Measurements from ENCODE around the gene TNFSF8. TPM values are rescaled to one million over a fixed set of nuclear protein-coding genes. Genes with fewer than 3 reads are reported as not detected.

TNFSF8 gene
- total RNA-seq, 1 donor from 2014 or later, result 0.19 TPM

DNA sequence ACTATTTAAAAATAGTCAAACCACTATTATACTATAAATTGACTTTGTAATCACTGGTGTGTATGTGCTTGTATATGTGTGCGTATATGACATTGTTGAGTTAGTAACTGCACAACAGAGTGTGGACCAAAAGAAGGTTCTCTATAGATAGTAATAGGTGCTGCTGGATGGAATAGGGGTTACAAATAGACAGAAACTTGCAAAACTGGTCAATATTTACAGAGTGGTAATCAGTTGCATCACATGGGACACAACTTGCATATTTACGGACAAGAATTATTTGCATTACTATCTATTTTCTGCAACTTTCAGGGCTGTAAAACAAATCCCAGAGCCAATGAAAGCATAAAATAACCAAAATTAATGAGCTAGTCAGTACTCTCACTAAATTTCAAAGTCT is 42.4 kb downstream of the TNFSF8 start:
- Mint-ChIP-seq H3K36me3 (peaks cover 3% of the 10 kb centered on the region), H3K27ac (no peak overlapping the region), H3K4me3 (no peak overlapping the region), H3K27me3 (no peaks in the 10 kb centered on the region), H3K4me1 (ENCODE audit: unreplicated experiment) (no peaks in the 10 kb centered on the region), H3K9me3 (peaks cover 11% of the 10 kb centered on the region)
- TF ChIP-seq, protein P1, sequence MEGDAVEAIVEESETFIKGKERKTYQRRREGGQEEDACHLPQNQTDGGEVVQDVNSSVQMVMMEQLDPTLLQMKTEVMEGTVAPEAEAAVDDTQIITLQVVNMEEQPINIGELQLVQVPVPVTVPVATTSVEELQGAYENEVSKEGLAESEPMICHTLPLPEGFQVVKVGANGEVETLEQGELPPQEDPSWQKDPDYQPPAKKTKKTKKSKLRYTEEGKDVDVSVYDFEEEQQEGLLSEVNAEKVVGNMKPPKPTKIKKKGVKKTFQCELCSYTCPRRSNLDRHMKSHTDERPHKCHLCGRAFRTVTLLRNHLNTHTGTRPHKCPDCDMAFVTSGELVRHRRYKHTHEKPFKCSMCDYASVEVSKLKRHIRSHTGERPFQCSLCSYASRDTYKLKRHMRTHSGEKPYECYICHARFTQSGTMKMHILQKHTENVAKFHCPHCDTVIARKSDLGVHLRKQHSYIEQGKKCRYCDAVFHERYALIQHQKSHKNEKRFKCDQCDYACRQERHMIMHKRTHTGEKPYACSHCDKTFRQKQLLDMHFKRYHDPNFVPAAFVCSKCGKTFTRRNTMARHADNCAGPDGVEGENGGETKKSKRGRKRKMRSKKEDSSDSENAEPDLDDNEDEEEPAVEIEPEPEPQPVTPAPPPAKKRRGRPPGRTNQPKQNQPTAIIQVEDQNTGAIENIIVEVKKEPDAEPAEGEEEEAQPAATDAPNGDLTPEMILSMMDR (conservative IDR thresholded peaks at IDR 0.05), result no peak
- no peak for DNase-seq (ENCODE audit: extremely low spot score, unreplicated experiment)

DNA sequence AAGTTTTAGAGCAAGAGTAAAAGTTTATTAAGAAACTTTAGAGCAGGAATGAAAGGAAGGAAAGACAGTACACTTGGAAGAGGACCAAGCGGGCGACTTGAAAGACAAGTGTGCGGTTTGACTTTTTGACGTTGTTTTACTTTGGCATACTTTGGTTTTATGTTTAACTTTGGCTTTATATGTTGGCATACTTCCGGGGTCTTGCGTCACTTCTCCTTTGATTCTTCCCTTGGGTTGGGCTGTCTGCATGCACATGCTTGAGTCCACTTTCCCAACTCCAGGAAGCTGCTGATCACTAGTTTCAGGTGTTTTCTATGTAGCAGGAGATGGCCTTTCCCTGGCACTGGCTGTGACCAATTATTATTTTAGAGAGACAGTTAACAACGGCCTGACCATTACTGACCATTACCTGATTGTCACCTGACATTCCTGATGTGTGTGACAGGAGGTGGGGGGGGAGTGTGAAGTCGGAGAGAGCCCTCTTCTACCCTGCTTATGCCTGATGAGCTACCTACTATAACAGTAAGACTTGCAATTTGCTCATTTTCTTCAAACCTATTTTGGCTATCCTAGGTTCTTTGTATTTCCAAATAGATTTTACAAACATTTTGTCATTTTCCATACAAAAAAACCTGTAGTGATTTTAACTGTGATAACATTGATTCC is 45.5 kb downstream of the TNFSF8 start:
- H3K4me3 Mint-ChIP-seq, result no peak overlapping the region

DNA sequence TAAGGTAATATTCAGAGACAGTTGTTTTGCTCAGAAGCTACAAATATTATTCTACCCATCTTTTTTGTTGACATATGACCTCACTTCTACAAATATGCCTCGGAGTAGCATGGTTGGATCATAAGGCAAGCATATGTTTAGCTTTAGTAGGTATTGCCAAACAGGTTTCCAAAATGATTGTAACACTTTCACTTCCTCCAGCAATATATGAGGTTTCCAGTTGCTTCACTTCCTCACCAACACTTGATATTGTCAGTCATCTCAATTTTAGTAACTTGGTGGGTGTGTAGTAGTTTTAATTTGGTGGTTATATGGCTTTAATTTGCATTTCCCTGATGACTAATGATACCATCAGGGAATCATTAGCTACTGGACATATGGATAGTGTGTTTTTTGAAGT is 46.7 kb downstream of the TNFSF8 start:
- DNase-seq (ENCODE audit: extremely low spot score, unreplicated experiment), result no peak

More for the DNA sequence above, 45.5 kb downstream of the TNFSF8 start:
- Mint-ChIP-seq H3K9me3 (peaks cover 5% of the 10 kb centered on the region), H3K27me3 (no peaks in the 10 kb centered on the region), H3K4me1 (ENCODE audit: unreplicated experiment) (no peaks in the 10 kb centered on the region), H3K36me3 (peaks cover 3% of the 10 kb centered on the region), H3K27ac (no peak overlapping the region)
- TF ChIP-seq, protein P1 (conservative IDR thresholded peaks at IDR 0.05), result no peak
- DNase-seq (ENCODE audit: extremely low spot score, unreplicated experiment), result no peak

DNA sequence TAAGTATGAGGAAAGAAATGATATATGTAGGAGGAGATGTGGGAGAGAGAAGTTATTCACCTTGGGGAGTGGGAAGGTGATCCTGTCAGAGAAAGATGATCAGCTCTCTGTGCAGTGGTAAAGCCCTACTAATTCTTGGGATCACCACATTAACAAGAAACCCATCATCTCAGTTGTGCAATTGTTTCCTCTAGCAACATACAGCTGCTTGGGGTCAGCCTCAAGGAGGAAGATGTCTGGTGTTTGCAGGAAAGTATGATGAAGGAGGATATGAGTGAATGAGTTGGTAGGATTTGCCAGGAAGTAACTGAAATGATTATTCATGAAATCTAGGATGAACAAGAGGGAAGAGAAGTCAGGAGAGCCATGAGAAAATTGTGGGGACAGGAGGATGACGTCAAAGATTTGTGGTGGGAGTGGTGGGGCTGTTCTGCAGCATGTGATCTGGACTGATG is 50.1 kb downstream of the TNFSF8 start:
- no peaks in the 10 kb centered on the region for H3K27me3 Mint-ChIP-seq
- DNase-seq (ENCODE audit: extremely low spot score, unreplicated experiment), result no peak
- no peaks in the 10 kb centered on the region for H3K4me1 Mint-ChIP-seq (ENCODE audit: unreplicated experiment)
- H3K27ac Mint-ChIP-seq, result no peak overlapping the region
- TF ChIP-seq, protein P1 (conservative IDR thresholded peaks at IDR 0.05), result no peak
- H3K36me3 Mint-ChIP-seq, result peaks cover 3% of the 10 kb centered on the region
- H3K4me3 Mint-ChIP-seq, result no peak overlapping the region
- peaks cover 5% of the 10 kb centered on the region for H3K9me3 Mint-ChIP-seq

More for the DNA sequence above, 46.7 kb downstream of the TNFSF8 start:
- Mint-ChIP-seq H3K27ac (no peak overlapping the region), H3K4me1 (ENCODE audit: unreplicated experiment) (no peaks in the 10 kb centered on the region), H3K9me3 (peaks cover 5% of the 10 kb centered on the region), H3K36me3 (peaks cover 3% of the 10 kb centered on the region), H3K4me3 (no peak overlapping the region), H3K27me3 (no peaks in the 10 kb centered on the region)
- TF ChIP-seq, protein P1 (conservative IDR thresholded peaks at IDR 0.05), result no peak

DNA sequence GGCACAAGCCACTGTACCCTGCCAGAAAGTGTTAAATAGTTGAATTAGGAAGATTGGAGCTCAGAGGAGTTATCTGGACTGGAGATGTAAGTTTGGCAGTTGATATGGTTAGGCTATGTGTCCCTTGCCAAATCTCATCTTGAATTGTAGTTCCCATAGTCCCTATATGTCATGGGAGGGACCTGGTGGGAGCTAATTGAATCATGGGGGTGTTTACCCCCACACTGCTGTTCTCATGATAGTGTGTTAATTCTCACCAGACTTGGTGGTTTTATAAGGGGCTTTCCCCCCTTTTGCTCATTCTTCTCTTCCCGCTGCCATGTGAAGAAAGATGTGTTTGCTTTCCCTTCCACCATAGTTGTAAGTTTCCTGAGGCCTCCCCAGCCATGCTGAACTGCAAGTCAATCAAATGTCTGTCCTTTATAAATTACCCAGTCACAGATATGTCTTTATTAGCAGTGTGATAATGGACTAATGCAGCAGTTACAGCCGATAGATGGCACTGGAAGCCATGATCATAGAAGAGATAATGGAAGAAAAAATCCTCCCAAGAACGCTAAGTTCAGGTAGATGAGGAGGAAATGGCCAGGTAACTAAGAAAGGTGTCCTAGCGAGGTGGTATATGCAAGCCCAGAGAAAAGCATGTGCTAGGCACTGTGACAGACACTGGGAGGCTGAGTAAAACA is 51.4 kb downstream of the TNFSF8 start:
- no peaks in the 10 kb centered on the region for H3K4me1 Mint-ChIP-seq (ENCODE audit: unreplicated experiment)
- H3K27me3 Mint-ChIP-seq, result no peaks in the 10 kb centered on the region
- DNase-seq (ENCODE audit: extremely low spot score, unreplicated experiment), result no peak
- no peaks in the 10 kb centered on the region for H3K36me3 Mint-ChIP-seq
- H3K4me3 Mint-ChIP-seq, result no peak overlapping the region
- TF ChIP-seq, protein P1 (conservative IDR thresholded peaks at IDR 0.05), result no peak
- H3K9me3 Mint-ChIP-seq, result no peaks in the 10 kb centered on the region
- no peak overlapping the region for H3K27ac Mint-ChIP-seq
